MM.1S (cell line): ENCODE data around the gene UBE2E3.

Experiments
- DNase-seq: peaks from one replicate; pipeline ENCODE4 v3.0.0-alpha.2; 2015
- H2AFZ ChIP-seq: fragments of 300-600 bp; sonication (generic); 2 replicates; pipeline ENCODE4 v1.6.0; 2016; ENCODE audit warnings: antibody characterized with exemption, low read length
- H3F3A ChIP-seq: fragments of 300-600 bp; sonication (generic); 2 replicates; pipeline ENCODE4 v1.6.1; 2016; ENCODE audit warnings: mild to moderate bottlenecking, antibody characterized with exemption, low read length, moderate library complexity, mixed read lengths; ENCODE audit not compliant: insufficient read depth
- H3K27ac ChIP-seq: fragments of 300-600 bp; sonication (generic); 2 replicates; pipeline ENCODE4 v1.5.1; 2016; ENCODE audit warnings: mild to moderate bottlenecking, low read length
- H3K27me3 ChIP-seq: fragments of 300-600 bp; sonication (generic); replicated peaks from 2 replicates; pipeline ENCODE4 v1.6.0; 2016; ENCODE audit warnings: low read length; ENCODE audit not compliant: insufficient read depth
- H3K36me3 ChIP-seq: fragments of 300-600 bp; sonication (generic); replicated peaks from 2 replicates; pipeline ENCODE4 v1.6.1; 2016; ENCODE audit warnings: mild to moderate bottlenecking, low read length, mixed read lengths; ENCODE audit not compliant: insufficient read depth
- H3K4me1 ChIP-seq: fragments of 300-600 bp; sonication (generic); 2 replicates; pipeline ENCODE4 v1.6.1; 2016; ENCODE audit warnings: low read length, mixed read lengths
- H3K4me2 ChIP-seq: fragments of 300-600 bp; sonication (generic); 2 replicates; pipeline ENCODE4 v1.6.0; 2016; ENCODE audit warnings: low read depth, low read length
- H3K4me3 ChIP-seq: fragments of 300-600 bp; sonication (generic); 2 replicates; pipeline ENCODE4 v1.5.1; 2016; ENCODE audit warnings: low read length, mixed read lengths
- H3K79me2 ChIP-seq: fragments of 300-600 bp; sonication (generic); 2 replicates; pipeline ENCODE4 v1.6.1; 2016; ENCODE audit warnings: mixed run types, low read length, mixed read lengths
- H3K9ac ChIP-seq: fragments of 300-600 bp; sonication (generic); 2 replicates; pipeline ENCODE4 v1.6.1; 2016; ENCODE audit warnings: low read length, mixed read lengths
- H3K9me2 ChIP-seq: fragments of 300-600 bp; sonication (generic); replicated peaks from 2 replicates; pipeline ENCODE4 v1.6.1; 2016; ENCODE audit warnings: mild to moderate bottlenecking, low read length, mixed read lengths; ENCODE audit not compliant: insufficient read depth
- H3K9me3 ChIP-seq: fragments of 300-600 bp; sonication (generic); replicated peaks from 2 replicates; pipeline ENCODE4 v1.6.1; 2016; ENCODE audit warnings: mild to moderate bottlenecking, low read length, mixed read lengths; ENCODE audit not compliant: insufficient read depth
- H4K20me1 ChIP-seq: fragments of 300-600 bp; sonication (generic); 2 replicates; pipeline ENCODE4 v1.6.1; 2016; ENCODE audit warnings: mild to moderate bottlenecking, low read length, moderate library complexity, mixed read lengths; ENCODE audit not compliant: insufficient read depth
- EZH2 ChIP-seq: fragments of 300-600 bp; sonication (generic); optimal IDR thresholded peaks from 2 replicates; pipeline ENCODE3; 2017; ENCODE audit warnings: low read depth, mild to moderate bottlenecking, antibody characterized with exemption, low read length, mixed read lengths
- EZH2phosphoT487 ChIP-seq: fragments of 300-600 bp; sonication (generic); IDR thresholded peaks from 2 replicates; pipeline ENCODE4 v1.6.1; 2018; ENCODE audit warnings: antibody characterized with exemption, low read length
- TF ChIP-seq, protein P1 (sequence below): fragments of 300-600 bp; sonication (generic); IDR thresholded peaks from 2 replicates; pipeline ENCODE4 v1.5.1; 2016; ENCODE audit warnings: antibody characterized with exemption, low read length, mixed read lengths

The UBE2E3 gene

DNA sequence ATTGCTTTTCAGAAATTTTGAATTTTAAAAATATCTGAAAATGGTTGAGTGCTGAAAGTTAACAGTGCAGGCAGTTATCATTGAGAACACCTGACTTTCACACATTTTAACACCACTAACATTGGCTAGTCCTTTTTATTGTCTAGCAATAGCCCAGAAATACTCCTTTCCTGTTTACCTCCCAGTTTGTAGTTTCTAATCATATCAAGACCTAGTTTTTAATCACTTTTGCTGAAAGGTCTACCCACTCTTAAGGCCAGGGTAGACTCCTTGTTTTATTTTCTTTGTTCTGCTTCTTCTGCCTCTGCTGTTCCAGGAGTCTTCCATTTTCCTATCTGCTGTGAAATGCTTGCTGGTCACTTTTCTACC is 72.1 kb downstream of the UBE2E3 start:
- Histone ChIP-seq H4K20me1 (no peaks in the 10 kb centered on the region), H3F3A (peaks cover 12% of the 10 kb centered on the region), H3K79me2 (peaks cover 72% of the 10 kb centered on the region), H3K36me3 (no peaks in the 10 kb centered on the region), H3K27me3 (no peaks in the 10 kb centered on the region), H3K9ac (peak overlapping the region; percentile 4; the same call in 1 of the 2 replicates), H3K9me3 (no peaks in the 10 kb centered on the region), H3K4me1 (peaks cover 14% of the 10 kb centered on the region), H2AFZ (no peak overlapping the region), H3K4me3 (peak overlapping the region; percentile 30), H3K27ac (peak overlapping the region; percentile 39; the same call in 1 of the 2 replicates), H3K4me2 (peak overlapping the region; percentile 60), H3K9me2 (no peaks in the 10 kb centered on the region)
- TF ChIP-seq, protein P1, sequence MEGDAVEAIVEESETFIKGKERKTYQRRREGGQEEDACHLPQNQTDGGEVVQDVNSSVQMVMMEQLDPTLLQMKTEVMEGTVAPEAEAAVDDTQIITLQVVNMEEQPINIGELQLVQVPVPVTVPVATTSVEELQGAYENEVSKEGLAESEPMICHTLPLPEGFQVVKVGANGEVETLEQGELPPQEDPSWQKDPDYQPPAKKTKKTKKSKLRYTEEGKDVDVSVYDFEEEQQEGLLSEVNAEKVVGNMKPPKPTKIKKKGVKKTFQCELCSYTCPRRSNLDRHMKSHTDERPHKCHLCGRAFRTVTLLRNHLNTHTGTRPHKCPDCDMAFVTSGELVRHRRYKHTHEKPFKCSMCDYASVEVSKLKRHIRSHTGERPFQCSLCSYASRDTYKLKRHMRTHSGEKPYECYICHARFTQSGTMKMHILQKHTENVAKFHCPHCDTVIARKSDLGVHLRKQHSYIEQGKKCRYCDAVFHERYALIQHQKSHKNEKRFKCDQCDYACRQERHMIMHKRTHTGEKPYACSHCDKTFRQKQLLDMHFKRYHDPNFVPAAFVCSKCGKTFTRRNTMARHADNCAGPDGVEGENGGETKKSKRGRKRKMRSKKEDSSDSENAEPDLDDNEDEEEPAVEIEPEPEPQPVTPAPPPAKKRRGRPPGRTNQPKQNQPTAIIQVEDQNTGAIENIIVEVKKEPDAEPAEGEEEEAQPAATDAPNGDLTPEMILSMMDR = no peak
- TF ChIP-seq EZH2 = no peak
- TF ChIP-seq EZH2phosphoT487 = no peak
- DNase-seq = peak; percentile 24

DNA sequence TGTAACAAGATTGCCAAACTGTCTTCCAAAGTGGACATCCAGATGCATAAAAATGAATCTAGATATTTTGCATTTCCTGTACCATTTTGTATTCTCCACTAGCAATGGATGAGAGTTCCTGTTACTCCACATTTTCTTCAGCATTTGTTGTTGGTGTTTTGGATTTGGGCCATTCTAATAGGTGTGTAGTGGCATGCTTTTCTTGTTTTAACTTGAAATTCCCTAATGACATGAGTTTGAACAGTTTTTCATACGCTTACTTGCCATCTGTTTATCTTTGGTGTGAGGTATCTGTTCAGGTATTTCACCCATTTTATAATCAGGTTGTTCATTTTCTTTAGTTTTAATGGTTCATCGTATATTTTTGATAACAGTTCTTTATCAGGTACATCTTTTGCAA is 73.9 kb downstream of the UBE2E3 start:
- Histone ChIP-seq H3K9me2 (no peaks in the 10 kb centered on the region), H4K20me1 (no peaks in the 10 kb centered on the region), H3K9me3 (no peaks in the 10 kb centered on the region), H3K27ac (no peak overlapping the region), H2AFZ (no peak overlapping the region), H3K4me2 (no peak overlapping the region), H3K9ac (no peak overlapping the region), H3K36me3 (no peaks in the 10 kb centered on the region), H3K4me1 (peaks cover 14% of the 10 kb centered on the region), H3K79me2 (peaks cover 73% of the 10 kb centered on the region), H3K4me3 (no peak overlapping the region), H3F3A (peaks cover 12% of the 10 kb centered on the region), H3K27me3 (no peaks in the 10 kb centered on the region)
- no peak for DNase-seq
- TF ChIP-seq EZH2phosphoT487 = no peak
- no peak for TF ChIP-seq EZH2
- TF ChIP-seq, protein P1 = no peak

DNA sequence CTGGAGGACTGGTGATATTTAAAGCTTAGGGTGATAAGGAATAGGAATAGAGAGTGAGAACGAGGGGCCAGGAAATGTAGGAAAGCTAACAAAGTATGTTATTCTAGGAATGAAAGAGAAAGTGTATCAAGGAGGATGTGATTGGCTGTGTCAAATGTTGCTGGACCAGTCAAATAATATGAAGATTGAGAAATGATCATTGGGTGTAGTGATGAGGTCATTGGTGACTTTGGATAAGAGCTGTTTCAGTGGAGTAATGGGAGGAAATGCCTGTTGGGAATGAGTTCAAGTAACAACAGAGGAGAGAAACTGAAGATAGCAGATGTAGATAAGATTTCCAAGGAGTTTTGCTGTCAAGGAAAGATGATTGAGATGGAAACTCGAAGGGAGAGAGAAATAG is 74.4 kb downstream of the UBE2E3 start:
- Histone ChIP-seq H3K9ac (no peak overlapping the region), H3K79me2 (peaks cover 67% of the 10 kb centered on the region), H3K36me3 (no peaks in the 10 kb centered on the region), H3K4me1 (peaks cover 14% of the 10 kb centered on the region), H3K27me3 (no peaks in the 10 kb centered on the region), H4K20me1 (no peaks in the 10 kb centered on the region), H3K9me3 (no peaks in the 10 kb centered on the region), H2AFZ (no peak overlapping the region), H3F3A (peaks cover 12% of the 10 kb centered on the region), H3K27ac (no peak overlapping the region), H3K4me2 (no peak overlapping the region), H3K4me3 (no peak overlapping the region), H3K9me2 (no peaks in the 10 kb centered on the region)
- TF ChIP-seq, protein P1 = no peak
- TF ChIP-seq EZH2phosphoT487 (no peak), EZH2 (no peak)
- DNase-seq = no peak
